Islet precursor cell (in vitro differentiated cells): ENCODE measurements around the gene CEP89.
A peak's percentile ranks its signal among the peaks of the same experiment; 100 is the strongest.

Experiments used
- DNase-seq: peaks from one replicate; pipeline ENCODE4 v3.0.0-alpha.2; 2018

Gene CEP89

GRCh38 chr19:32831611-32832010, 140.1 kb downstream of the CEP89 start:
- DNase-seq: no peak

GRCh38 chr19:32830231-32831014, 141.3 kb downstream of the CEP89 start:
- DNase-seq: peak; percentile 84

- DNase-seq: no peak
Observed at GRCh38 chr19:32829345-32829896, 142.3 kb downstream of the CEP89 start.

GRCh38 chr19:32828643-32829344, 143.0 kb downstream of the CEP89 start:
- DNase-seq: no peak

- no peak for DNase-seq
Observed at GRCh38 chr19:32828139-32828538, 143.6 kb downstream of the CEP89 start.
